Measurements from ENCODE around the gene ADRA2A.

Gene ADRA2A

DNA sequence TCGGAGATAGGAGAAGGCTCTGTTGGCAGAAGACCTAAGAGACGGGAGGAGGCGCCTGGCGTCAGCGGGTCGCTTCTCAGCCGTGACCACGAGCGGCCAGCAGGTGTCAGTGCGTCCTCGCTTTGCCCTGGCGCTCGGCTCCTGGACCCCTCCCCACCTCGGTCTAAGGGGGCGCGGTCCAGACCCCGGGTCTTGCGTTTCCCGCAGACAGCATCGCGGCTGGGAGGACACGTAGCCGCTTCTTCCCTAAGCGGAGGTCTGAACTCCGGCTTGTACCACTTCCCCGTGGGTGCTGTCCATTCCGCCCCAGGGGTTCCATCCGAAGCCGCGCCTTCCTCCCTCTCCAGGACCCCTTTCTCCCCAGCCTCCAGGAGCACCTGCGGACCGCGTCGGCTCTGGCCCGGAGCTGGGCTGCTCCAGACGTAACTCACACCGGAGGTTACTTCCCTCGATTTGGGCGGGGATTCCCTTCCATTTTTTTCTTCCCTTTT lies 593 bp upstream of the ADRA2A start (continued):
- TF ChIP-seq ZNF37A (tag by site-specific recombination; IDR thresholded peaks at IDR 0.05): no peak
- no peak for TF ChIP-seq ZNF548 (tag by site-specific recombination; IDR thresholded peaks at IDR 0.05)
- peak; percentile 25; the same call in 1 of the 2 replicates for TF ChIP-seq WT1 (tag by site-specific recombination; IDR thresholded peaks at IDR 0.05)
- peak; percentile 44; the same call in 1 of the 2 replicates for TF ChIP-seq ZFP37 (tag by site-specific recombination; IDR thresholded peaks at IDR 0.05)
- TF ChIP-seq, protein P1, sequence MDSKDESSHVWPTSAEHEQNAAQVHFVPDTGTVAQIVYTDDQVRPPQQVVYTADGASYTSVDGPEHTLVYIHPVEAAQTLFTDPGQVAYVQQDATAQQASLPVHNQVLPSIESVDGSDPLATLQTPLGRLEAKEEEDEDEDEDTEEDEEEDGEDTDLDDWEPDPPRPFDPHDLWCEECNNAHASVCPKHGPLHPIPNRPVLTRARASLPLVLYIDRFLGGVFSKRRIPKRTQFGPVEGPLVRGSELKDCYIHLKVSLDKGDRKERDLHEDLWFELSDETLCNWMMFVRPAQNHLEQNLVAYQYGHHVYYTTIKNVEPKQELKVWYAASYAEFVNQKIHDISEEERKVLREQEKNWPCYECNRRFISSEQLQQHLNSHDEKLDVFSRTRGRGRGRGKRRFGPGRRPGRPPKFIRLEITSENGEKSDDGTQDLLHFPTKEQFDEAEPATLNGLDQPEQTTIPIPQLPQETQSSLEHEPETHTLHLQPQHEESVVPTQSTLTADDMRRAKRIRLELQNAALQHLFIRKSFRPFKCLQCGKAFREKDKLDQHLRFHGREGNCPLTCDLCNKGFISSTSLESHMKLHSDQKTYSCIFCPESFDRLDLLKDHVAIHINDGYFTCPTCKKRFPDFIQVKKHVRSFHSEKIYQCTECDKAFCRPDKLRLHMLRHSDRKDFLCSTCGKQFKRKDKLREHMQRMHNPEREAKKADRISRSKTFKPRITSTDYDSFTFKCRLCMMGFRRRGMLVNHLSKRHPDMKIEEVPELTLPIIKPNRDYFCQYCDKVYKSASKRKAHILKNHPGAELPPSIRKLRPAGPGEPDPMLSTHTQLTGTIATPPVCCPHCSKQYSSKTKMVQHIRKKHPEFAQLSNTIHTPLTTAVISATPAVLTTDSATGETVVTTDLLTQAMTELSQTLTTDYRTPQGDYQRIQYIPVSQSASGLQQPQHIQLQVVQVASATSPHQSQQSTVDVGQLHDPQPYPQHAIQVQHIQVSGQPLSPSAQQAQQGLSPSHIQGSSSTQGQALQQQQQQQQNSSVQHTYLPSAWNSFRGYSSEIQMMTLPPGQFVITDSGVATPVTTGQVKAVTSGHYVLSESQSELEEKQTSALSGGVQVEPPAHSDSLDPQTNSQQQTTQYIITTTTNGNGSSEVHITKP (tag by site-specific recombination; IDR thresholded peaks at IDR 0.05): peak; percentile 94
- peak; percentile 50; the same call in 1 of the 2 replicates for TF ChIP-seq ZNF777 (tag by site-specific recombination; IDR thresholded peaks at IDR 0.05; ENCODE audit: borderline replicate concordance)
- peak; percentile 46; the same call in 1 of the 2 replicates for TF ChIP-seq KLF10 (tag by site-specific recombination; IDR thresholded peaks at IDR 0.05)
- 0 out of 2 replicates have a peak, but pooled peaks have one; percentile 29 for TF ChIP-seq ZNF24 (tag by site-specific recombination; IDR thresholded peaks at IDR 0.05)
- TF ChIP-seq ZNF629 (tag by site-specific recombination; IDR thresholded peaks at IDR 0.05): no peak
- peak; percentile 83 for TF ChIP-seq ZNF654 (tag by site-specific recombination; IDR thresholded peaks at IDR 0.05; ENCODE audit: low read depth)
- TF ChIP-seq GLI4 (tag by site-specific recombination; IDR thresholded peaks at IDR 0.05): 0 out of 2 replicates have a peak, but pooled peaks have one; percentile 8
- TF ChIP-seq ZSCAN30 (tag by site-specific recombination; IDR thresholded peaks at IDR 0.05): peak; percentile 54; the same call in 1 of the 2 replicates
- TF ChIP-seq, protein P2, sequence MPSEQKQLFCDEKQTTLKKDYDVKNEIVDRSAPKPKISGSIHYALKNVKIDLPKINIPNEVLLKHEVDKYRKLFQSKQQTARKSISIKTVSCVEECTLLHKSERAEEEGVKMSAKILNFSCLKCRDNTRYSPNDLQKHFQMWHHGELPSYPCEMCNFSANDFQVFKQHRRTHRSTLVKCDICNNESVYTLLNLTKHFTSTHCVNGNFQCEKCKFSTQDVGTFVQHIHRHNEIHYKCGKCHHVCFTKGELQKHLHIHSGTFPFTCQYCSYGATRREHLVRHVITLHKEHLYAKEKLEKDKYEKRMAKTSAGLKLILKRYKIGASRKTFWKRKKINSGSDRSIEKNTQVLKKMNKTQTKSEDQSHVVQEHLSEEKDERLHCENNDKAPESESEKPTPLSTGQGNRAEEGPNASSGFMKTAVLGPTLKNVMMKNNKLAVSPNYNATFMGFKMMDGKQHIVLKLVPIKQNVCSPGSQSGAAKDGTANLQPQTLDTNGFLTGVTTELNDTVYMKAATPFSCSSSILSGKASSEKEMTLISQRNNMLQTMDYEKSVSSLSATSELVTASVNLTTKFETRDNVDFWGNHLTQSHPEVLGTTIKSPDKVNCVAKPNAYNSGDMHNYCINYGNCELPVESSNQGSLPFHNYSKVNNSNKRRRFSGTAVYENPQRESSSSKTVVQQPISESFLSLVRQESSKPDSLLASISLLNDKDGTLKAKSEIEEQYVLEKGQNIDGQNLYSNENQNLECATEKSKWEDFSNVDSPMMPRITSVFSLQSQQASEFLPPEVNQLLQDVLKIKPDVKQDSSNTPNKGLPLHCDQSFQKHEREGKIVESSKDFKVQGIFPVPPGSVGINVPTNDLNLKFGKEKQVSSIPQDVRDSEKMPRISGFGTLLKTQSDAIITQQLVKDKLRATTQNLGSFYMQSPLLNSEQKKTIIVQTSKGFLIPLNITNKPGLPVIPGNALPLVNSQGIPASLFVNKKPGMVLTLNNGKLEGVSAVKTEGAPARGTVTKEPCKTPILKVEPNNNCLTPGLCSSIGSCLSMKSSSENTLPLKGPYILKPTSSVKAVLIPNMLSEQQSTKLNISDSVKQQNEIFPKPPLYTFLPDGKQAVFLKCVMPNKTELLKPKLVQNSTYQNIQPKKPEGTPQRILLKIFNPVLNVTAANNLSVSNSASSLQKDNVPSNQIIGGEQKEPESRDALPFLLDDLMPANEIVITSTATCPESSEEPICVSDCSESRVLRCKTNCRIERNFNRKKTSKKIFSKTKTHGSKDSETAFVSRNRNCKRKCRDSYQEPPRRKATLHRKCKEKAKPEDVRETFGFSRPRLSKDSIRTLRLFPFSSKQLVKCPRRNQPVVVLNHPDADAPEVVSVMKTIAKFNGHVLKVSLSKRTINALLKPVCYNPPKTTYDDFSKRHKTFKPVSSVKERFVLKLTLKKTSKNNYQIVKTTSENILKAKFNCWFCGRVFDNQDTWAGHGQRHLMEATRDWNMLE (tag by site-specific recombination; conservative IDR thresholded peaks at IDR 0.05; ENCODE audit: low read depth): 0 out of 2 replicates have a peak, but pooled peaks have one; percentile 11
- TF ChIP-seq, protein P3, sequence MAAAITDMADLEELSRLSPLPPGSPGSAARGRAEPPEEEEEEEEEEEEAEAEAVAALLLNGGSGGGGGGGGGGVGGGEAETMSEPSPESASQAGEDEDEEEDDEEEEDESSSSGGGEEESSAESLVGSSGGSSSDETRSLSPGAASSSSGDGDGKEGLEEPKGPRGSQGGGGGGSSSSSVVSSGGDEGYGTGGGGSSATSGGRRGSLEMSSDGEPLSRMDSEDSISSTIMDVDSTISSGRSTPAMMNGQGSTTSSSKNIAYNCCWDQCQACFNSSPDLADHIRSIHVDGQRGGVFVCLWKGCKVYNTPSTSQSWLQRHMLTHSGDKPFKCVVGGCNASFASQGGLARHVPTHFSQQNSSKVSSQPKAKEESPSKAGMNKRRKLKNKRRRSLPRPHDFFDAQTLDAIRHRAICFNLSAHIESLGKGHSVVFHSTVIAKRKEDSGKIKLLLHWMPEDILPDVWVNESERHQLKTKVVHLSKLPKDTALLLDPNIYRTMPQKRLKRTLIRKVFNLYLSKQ (tag by site-specific recombination; IDR thresholded peaks at IDR 0.05; ENCODE audit: borderline replicate concordance): no peak
- TF ChIP-seq ZBTB48 (tag by site-specific recombination; IDR thresholded peaks at IDR 0.05): peak; percentile 59; the same call in 1 of the 2 replicates
- TF ChIP-seq, protein P4, sequence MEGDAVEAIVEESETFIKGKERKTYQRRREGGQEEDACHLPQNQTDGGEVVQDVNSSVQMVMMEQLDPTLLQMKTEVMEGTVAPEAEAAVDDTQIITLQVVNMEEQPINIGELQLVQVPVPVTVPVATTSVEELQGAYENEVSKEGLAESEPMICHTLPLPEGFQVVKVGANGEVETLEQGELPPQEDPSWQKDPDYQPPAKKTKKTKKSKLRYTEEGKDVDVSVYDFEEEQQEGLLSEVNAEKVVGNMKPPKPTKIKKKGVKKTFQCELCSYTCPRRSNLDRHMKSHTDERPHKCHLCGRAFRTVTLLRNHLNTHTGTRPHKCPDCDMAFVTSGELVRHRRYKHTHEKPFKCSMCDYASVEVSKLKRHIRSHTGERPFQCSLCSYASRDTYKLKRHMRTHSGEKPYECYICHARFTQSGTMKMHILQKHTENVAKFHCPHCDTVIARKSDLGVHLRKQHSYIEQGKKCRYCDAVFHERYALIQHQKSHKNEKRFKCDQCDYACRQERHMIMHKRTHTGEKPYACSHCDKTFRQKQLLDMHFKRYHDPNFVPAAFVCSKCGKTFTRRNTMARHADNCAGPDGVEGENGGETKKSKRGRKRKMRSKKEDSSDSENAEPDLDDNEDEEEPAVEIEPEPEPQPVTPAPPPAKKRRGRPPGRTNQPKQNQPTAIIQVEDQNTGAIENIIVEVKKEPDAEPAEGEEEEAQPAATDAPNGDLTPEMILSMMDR (tag by site-specific recombination; IDR thresholded peaks at IDR 0.05): peak; percentile 92
- TF ChIP-seq ZNF600 (tag by site-specific recombination; IDR thresholded peaks at IDR 0.05): peak; percentile 40; the same call in 1 of the 2 replicates
- TF ChIP-seq, protein P5, sequence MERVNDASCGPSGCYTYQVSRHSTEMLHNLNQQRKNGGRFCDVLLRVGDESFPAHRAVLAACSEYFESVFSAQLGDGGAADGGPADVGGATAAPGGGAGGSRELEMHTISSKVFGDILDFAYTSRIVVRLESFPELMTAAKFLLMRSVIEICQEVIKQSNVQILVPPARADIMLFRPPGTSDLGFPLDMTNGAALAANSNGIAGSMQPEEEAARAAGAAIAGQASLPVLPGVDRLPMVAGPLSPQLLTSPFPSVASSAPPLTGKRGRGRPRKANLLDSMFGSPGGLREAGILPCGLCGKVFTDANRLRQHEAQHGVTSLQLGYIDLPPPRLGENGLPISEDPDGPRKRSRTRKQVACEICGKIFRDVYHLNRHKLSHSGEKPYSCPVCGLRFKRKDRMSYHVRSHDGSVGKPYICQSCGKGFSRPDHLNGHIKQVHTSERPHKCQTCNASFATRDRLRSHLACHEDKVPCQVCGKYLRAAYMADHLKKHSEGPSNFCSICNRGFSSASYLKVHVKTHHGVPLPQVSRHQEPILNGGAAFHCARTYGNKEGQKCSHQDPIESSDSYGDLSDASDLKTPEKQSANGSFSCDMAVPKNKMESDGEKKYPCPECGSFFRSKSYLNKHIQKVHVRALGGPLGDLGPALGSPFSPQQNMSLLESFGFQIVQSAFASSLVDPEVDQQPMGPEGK (tag by site-specific recombination; IDR thresholded peaks at IDR 0.05): peak; percentile 80
- TF ChIP-seq ZNF335 (tag by site-specific recombination; conservative IDR thresholded peaks at IDR 0.05): peak; percentile 91
- peak; percentile 64; the same call in 1 of the 2 replicates for TF ChIP-seq KLF16 (tag by site-specific recombination; IDR thresholded peaks at IDR 0.05)
- TF ChIP-seq, protein P6, sequence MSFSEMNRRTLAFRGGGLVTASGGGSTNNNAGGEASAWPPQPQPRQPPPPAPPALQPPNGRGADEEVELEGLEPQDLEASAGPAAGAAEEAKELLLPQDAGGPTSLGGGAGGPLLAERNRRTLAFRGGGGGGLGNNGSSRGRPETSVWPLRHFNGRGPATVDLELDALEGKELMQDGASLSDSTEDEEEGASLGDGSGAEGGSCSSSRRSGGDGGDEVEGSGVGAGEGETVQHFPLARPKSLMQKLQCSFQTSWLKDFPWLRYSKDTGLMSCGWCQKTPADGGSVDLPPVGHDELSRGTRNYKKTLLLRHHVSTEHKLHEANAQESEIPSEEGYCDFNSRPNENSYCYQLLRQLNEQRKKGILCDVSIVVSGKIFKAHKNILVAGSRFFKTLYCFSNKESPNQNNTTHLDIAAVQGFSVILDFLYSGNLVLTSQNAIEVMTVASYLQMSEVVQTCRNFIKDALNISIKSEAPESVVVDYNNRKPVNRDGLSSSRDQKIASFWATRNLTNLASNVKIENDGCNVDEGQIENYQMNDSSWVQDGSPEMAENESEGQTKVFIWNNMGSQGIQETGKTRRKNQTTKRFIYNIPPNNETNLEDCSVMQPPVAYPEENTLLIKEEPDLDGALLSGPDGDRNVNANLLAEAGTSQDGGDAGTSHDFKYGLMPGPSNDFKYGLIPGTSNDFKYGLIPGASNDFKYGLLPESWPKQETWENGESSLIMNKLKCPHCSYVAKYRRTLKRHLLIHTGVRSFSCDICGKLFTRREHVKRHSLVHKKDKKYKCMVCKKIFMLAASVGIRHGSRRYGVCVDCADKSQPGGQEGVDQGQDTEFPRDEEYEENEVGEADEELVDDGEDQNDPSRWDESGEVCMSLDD (tag by site-specific recombination; IDR thresholded peaks at IDR 0.05): peak; percentile 90
- TF ChIP-seq ZNF394 (tag by site-specific recombination; IDR thresholded peaks at IDR 0.05; ENCODE audit: borderline replicate concordance): peak; percentile 69

All from HEK293 (cell line).